Hematopoietic multipotent progenitor cell (in vitro differentiated cells): ENCODE data around the gene RASA2. TPM values are rescaled to one million over a fixed set of nuclear protein-coding genes. Genes with fewer than 3 reads are reported as not detected.
"Not testable (repeated sequence)": the region's sequence is repeated elsewhere in the genome, so short reads cannot be mapped to it uniquely, and the experiment has no call there.

Experiments
- DNase-seq, 3 donors: peaks; one replicate each; pipeline ENCODE4 v3.0.0-alpha.2; 2011 to 2015; ENCODE audit warnings: low read depth in 2 of 3, low spot score in 2 of 3
- total RNA-seq: library from RNA; depleted of rRNA; stranded (reverse); fragments of >200 nt; gene quantifications from one replicate; pipeline ENCODE4 v1.2.3, GENCODE V29; 2012

RASA2 gene
- total RNA-seq, 1 donor: 11.6 TPM

DNA sequence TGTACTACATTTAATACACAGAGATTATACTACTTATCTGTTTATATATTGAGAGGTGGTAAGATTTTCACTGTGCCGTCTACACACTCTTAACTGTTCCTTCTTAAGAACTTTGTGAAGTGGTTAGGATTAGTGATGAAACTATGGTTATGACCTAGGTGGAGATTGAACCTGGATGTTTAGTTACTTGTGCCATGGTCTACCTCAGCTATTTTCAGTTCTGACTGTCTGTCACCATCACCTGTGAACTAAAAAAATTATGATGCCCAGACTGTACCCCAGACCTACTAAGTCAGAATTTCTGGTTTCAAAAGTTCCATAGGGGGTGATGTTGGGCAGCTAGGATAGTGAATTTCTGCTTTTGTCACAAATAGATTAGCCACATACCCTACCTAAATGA is 6.4 kb downstream of the RASA2 start:
- DNase-seq: no peak

DNA sequence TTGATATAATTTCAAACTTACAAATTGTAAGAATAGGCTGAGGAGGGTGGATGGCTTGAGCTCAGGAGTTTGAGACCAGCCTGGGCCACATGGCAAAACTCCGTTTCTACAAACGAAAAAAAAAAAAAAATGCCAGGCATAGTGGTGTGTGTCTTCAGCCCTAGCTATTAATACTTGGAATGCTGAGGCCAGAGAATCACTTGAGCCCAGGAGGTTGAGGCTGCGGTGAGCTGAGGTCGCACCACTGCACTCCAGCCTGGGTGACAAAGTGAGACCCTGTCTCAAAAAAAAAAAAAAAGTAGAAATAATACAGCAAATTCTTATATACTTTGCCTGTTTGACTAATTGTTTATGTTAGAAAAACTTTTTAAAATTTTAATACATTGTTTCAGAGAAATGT is 10.8 kb downstream of the RASA2 start:
- not testable (repeated sequence) for DNase-seq

DNA sequence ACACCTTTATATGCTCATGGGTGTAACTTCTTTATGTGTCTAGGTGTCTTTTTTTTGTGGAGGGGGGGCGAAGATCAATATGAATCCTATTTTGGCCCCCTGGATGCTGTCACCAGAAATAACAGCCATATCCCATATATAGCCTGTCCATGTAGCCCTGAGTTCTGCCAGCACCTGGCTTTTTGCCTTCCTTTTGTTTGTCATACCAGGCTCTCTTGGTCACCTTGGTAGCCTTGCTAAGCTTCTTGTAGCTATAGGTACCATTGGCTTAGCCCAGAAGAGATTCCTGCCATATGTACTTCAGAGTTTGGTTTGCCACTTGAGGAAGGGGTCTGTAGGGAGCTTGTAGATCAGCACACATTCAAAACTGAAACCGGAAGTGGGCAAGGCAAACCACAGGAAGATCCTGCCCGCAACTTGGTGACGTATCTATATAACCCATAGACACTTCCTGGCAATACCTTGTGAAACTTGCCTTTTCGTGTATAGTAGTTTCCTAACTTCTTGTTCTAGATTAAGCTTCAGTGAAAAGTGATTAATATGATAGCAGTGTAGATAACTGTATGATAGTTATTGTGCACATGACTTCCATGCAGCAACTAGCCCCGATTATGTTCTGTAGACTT is 11.9 kb downstream of the RASA2 start:
- DNase-seq: peak; percentile 81 to 98 (median 95)

DNA sequence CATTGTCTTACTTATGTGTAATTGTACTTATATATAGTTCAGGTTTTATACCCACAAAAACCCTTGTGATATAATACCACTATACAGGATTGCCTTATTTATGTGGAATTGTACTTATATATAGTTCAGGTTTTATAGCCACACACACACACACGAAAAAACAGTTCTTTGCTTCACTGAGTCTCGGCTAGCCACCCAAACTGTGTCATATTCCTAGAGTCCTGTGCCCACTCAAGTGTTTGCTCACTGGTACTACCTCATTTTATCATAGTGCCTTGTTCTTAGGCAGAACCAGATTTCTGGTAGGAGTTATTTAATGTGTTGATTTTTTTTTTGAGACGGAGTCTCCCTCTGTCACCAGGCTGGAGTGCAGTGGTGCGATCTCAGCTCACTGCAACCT is 12.5 kb downstream of the RASA2 start:
- DNase-seq: no peak

DNA sequence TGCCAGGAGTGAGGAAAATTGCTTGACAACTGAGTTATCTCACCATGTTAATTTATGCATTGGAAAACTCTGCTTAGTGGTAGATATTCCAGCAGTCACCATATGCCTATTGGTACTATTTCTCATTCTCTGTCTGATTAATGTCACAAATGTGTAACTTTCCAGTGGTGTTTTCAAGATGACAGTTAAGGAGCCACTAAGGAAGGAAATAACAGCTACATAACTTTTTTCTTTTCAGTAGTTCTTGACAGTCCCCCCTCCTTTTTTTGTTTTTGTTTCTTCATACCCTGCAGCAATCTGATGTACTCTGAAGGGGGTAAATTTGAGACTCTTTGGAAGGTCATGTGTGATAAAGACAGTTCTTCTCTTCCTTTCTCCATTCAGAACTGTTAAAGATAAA is 13.1 kb downstream of the RASA2 start:
- peak in 1 of 3 donors; percentile 9 for DNase-seq

DNA sequence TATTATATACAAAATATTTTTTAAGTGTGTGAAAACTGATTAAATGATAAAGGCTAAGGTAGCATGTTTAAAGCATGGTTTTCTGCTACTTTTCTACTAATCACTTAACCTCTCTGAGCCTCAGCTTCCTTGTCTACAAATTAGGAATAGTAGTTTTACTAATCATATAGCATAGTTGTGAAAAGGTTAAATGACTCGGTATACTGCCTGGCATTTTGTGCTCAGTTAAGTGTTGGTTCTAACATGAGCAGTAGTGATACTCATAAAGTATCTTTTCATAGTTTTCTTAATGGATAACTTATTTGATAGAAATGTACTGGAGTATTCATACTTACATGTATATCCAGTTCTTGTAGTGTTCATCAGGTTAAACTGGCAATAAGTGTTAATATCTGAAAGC is 13.6 kb downstream of the RASA2 start:
- no peak for DNase-seq

DNA sequence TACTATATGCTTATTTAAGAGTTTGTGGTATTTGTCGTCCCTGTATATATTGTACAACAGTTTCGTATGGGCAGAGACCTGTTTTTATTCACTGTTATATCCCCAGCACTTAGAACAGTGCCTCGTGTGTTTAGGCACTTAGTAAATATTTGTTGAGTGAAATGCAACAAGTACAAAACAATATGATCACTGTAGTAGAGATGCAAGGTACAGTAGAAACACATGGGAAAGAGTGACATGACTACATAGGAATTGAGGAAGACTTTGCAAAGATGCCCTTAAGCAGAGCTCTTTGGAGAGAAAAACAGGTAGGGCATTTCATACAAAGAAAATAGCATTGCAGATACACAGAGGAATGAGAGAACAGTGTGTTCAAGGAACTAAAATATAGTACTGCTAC is 18.3 kb downstream of the RASA2 start:
- DNase-seq: no peak

DNA sequence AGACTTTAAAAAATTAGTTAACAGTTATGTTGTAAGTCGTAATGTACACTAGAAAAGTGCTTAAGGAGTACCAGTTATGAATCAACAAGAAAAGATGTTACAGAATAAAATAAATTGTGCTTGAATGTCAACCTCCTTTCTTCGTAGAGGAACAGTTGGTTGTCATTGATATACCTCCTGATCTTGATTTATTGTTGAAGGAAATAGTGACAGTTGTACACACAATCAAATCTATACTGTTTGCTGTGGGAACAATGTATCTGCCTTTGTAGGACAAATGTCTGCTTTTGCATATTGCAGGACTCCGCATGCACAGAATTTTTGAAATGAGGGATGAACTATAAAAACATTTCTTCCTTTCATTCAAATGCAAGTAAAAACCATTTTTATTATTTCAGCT is 19.2 kb downstream of the RASA2 start:
- no peak for DNase-seq

DNA sequence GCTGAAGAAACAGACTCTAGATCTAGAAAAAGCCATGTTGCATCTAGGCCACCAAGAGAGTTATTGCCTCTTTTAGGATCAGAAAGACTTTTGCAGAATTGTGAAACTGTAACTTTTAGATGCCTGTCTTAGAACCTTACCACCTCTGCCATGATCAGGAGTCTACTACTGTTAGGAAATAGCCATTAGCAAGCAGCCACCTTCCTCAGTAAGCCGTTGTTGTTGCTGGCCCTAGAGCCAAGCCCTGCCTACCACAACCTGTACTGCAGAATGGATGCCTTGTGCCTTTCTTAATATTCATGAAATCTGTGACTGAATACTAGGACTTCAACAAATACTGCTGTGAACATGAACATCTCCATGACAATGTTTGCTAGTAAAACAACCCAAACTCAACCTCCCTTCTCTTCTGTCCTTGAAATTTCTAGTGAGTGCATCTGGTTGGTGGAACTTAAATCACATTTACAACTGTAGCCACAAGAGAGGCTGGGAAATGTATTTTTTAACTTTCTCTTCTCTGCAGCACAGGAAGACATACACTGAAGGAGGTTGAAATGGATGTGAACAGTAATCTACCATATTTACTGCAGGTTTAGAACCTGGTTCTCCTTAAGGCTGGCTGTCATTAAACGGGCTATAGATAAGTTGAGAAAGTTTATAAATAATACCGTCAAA is 20.7 kb downstream of the RASA2 start:
- no peak for DNase-seq

DNA sequence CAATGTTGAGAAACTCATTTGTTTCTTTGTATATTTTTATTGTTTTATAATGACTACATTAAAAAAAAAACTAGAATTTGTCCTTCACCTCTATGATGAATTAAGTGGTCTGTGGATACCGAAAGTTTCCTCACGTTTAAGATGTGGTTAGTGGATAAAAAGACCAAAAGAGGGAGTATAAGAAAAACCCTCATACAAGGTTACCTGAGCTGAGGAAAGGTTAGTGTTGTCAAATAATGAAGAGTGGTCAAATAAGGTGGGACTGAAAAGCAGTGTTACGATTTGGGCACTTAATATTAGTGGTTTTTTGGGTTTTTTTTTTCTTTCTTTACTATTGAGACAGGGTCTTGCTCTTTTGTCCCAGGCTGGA is 21.2 kb downstream of the RASA2 start:
- no peak for DNase-seq

DNA sequence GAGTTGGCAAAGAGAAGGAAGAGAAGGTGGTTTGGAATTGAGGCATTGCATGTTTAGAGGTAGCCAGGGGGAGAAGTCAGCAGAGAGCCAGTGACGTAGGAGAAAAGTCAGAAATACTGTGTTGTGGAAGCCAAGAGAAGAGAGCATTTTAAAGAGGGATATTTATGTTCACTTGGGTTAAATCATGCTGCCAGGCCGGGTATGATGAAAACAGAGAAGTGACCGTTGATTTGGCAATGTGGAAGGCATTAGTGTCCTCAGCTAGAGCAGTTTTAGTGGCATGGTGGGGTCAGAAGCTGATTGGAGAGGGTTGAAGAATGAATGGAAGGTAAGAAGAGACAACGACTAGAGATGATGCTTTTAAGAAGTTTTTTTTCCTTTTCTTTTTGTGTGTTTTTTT is 24.5 kb downstream of the RASA2 start:
- DNase-seq: no peak

DNA sequence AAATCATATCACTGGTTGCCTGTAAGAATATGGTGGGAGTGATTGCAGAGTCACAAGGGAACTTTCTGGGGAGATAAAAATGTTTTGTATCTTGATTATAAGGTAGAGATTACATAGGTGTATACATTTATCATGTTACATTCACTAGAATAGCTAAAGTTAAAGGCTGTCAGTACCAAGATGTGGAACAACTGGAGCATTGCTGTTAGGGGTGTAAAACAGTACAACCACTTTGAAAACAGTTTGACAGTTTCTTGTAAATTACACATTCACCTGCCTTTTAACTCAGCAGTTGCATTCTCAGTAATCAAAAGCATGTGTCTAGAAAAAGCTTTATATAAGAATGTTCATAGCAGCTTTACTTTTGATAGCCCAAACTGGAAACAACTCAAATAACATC is 27.6 kb downstream of the RASA2 start:
- DNase-seq: no peak

DNA sequence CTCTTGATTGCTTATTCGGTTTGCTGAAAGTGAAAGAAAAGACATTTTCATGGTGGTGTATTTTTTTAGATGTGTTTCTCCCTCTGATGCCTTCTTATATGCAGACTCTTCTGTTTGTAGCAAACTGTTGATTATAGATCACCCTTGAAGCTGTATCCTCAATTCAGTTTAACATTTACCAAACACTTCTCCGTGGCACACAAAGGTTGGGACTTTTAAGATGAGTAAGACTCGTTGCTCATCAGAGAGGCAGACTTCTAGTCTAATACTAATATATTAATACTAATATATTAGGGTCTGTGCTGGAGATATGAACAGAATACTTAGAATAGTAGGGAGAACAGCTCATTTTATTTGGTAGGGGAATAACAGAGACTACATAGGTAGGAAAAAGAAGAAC is 32.8 kb downstream of the RASA2 start:
- no peak for DNase-seq

DNA sequence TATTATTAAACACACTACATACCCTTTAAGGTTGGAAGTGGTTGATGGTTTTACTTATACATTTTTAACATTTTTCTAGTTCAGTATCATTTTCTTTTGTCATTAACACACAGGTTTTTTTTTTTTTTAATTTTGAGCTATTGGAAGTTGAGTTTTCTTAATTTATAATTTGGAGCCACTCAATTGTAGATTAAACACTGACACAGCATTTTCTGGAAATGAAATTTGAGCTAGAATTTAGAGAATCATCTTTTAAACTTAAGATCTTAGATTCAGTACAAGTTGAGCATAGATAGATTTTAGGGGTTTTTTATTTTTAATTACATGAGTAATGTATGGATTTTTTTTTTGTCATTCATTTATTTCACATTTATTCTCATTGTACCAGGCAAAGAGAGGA is 35.0 kb downstream of the RASA2 start:
- DNase-seq: no peak

DNA sequence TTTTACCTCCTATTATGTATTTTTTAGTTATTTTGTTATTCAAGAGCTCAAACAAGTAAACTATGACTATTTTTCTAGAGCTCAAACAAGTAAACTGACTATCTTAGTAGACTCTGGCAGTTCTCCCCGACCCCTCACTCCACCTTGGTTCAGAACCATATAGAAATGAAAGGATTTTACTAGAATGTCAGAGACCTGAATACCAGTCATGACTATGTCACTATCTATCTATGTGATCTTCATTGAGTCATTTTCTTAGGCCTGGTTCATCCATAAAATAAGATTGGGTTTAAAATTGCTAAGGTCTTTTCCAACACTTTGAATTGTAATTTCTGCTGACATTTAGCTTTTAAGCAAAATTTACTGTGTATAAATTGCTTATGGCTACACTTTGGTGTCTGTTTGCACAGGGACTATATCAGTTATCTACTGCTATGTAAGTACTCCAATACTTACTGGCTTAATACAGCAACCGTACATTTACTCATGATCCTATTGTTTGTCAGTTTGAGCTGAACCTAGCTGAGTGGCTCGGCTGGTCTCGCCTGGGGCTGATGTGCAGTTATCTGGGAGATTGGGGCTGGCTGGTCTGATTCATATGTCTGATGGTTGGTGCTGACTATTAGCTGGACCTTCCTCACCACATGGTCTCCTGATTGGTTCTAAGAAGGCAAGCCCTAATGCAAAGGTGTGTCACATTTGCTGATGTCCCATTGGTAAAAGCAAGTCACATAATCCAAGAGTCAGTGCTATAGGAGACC is 37.0 kb downstream of the RASA2 start:
- no peak for DNase-seq

DNA sequence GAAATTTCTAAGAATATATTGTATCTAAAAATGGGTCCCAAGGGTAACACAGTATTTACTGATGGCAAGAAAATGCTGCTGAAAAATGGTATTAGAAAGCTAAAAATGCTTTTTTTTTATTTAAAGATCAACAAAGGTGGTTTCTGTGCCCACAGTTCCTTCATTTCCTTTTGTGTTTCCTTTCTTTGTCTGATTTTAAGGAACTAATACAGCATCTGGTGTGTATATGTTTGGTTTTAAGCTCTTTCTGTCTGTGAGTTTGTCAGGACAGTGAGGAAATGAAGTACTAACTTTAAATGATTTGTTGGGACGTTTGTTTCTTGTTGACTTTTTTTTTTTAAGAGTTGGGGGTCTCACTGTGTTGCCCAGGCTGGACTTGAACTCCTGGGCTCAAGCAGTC is 38.2 kb downstream of the RASA2 start:
- DNase-seq: peak in 2 of 3 donors; percentile 22 to 58

DNA sequence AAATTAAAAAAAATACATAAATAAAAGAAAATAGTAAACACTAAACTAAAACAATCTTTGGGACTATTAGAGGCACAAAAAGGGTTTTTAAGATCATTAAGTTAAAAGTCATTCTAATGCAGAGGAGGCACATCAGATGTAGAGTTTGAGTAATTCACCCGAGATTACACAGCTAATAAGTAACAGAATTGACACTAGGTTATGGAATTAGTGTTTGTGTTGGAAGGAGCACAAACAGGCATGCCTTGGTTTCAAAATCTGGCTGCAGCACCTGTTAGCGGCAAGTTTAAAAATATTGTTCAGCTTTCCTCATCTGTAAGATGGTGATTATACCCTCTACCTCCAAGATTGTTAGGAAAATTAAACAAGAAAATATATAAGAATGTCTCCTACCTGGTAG is 39.0 kb downstream of the RASA2 start:
- DNase-seq: no peak

DNA sequence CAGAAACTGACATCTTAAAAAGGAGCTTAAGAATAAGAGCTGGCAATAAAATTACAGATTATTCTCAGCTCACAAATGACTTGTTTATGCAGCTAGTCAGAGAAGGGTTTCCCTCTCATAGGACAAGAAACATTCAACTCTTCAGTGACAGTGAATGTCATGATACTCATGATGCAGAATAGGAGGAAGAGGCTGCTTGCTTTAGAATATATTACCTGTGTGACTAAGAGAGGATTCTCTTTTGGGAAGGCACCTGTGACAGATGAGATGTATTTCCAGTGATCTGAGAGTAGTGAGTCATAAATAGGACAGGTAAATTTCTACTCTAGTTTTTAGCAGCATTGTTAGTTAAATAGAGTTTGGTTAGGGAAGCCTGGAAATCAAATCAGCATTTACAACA is 39.9 kb downstream of the RASA2 start:
- no peak for DNase-seq

DNA sequence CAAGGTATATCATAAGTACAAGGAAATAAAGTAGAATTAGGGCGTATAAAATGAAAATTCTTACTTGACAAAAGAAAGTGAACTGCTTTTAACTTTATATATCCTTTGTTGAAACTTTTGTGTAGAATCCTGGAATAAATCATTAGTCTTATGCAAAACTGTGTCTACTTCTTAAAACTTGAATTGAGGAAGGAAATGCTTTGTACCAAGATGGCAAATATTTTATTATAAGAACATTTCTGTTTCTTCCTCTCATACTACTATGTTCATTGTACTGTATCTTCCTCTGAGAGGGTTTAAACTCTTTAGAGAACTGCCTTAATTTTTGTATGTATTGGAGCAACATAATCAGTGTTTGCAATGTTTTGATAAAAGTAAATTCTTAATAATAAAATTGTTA is 42.0 kb downstream of the RASA2 start:
- peak in 1 of 3 donors; percentile 45 for DNase-seq

DNA sequence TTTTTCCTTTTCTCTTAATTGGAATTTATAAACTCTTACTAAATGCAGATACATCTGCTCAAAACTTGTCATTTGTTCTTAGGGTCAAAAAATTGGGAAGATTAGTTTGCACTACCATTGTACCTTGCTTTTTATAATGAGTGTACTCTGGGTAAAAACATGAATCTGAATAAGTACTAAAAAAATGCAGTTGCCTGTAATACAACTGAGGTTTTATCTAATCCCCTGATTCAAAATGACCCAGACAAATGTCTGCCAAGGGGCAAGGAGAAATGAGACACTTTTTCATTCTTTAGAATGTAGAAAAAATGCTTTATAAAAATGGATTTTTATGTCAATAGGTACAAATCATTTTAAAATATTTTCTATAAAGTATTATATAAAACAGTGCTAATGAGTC is 42.4 kb downstream of the RASA2 start:
- DNase-seq: no peak

DNA sequence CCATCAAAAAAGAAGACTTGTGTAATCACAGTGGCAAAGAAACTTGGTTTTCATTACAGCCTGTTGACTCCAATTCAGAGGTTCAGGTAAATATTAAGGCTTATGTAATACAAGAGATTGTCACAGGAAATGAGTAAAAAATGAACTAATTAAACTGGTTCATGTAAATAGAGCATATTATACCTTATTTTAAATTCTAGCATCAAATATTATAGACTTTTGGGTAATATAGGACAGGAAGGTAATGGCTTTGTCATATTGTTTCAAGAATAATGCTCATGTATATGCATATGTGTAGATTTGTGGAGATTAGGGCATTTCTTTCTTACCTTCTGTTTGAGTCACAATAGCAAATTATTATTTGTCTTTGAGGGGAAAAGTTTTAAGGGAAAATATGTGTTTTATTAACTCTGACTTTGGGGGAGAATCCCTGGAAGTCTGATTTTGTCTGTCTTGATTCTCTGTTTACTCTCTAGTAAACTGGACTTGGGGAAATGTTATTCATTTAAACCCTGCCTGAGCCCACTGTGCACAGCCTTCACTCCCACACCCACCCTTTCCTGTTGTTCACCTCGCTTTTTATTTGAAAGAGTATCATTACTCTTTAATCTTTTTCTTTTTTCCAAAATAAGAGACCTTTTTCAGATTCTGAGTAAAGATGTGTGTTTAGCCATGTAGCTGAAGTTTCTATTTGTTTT is 43.0 kb downstream of the RASA2 start:
- no peak for DNase-seq

DNA sequence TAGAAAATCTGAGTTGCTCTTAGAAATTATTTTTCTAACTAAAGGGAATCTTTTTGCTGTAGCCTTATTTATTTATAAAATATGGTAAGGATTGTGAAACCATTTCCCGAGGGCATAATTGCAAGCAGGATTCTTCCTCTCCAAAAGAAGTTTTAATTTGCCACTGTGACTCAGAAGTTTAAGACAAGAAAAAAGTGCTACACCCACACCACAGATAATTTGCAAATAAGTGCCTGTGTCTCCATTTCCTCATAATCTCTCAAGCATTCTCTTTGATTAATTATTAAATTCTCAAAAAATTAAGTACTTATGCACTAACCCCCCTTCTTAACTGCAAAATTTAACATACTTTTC is 43.6 kb downstream of the RASA2 start:
- no peak for DNase-seq
